HG02884 (cell line): ENCODE data around the gene TOMM40.
"Not testable (repeated sequence)": the region's sequence is repeated elsewhere in the genome, so short reads cannot be mapped to it uniquely, and the experiment has no call there.

Experiments
- ATAC-seq: cut with Tn5 transposase; IDR thresholded peaks from one replicate; pipeline ENCODE4 v1.9.1; 2021; ENCODE audit warnings: mild to moderate bottlenecking, moderate library complexity; ENCODE audit not compliant: unreplicated experiment

TOMM40 gene

GRCh38 chr19:44869733-44870470 lies 21.2 kb upstream of the TOMM40 start:
- ATAC-seq: no peak

- no peak for ATAC-seq
These were observed 19.2 kb upstream of the TOMM40 start for GRCh38 chr19:44871809-44872208.

- no peak for ATAC-seq
These were observed 18.4 kb upstream of the TOMM40 start for GRCh38 chr19:44872661-44873060.

GRCh38 chr19:44874317-44874716 lies 16.7 kb upstream of the TOMM40 start:
- ATAC-seq: no peak

GRCh38 chr19:44875666-44876451 lies 15.2 kb upstream of the TOMM40 start:
- ATAC-seq: no peak

GRCh38 chr19:44876930-44877535 lies 14.0 kb upstream of the TOMM40 start:
- ATAC-seq: no peak

- ATAC-seq: no peak
These were observed 12.8 kb upstream of the TOMM40 start for GRCh38 chr19:44878120-44878865.

- no peak for ATAC-seq
These were observed 11.6 kb upstream of the TOMM40 start for GRCh38 chr19:44879309-44880065.

- ATAC-seq: no peak
These were observed 9.0 kb upstream of the TOMM40 start for GRCh38 chr19:44882063-44882462.

- ATAC-seq: not testable (repeated sequence)
These were observed 8.2 kb upstream of the TOMM40 start for GRCh38 chr19:44882619-44883397.

- ATAC-seq: no peak
These were observed 7.1 kb upstream of the TOMM40 start for GRCh38 chr19:44883922-44884321.

- ATAC-seq: no peak
These were observed 6.5 kb upstream of the TOMM40 start for GRCh38 chr19:44884566-44884965.

GRCh38 chr19:44886141-44886540 lies 4.9 kb upstream of the TOMM40 start:
- ATAC-seq: no peak

GRCh38 chr19:44887648-44888047 lies 3.4 kb upstream of the TOMM40 start:
- no peak for ATAC-seq

- not testable (repeated sequence) for ATAC-seq
These were observed 2.7 kb upstream of the TOMM40 start for GRCh38 chr19:44888335-44888734.

- no peak for ATAC-seq
These were observed 1.2 kb upstream of the TOMM40 start for GRCh38 chr19:44889830-44890365.

- ATAC-seq: peak; percentile 75
These were observed 563 bp upstream of the TOMM40 start for GRCh38 chr19:44890366-44891015.

GRCh38 chr19:44892932-44893331 lies 1.9 kb downstream of the TOMM40 start:
- ATAC-seq: no peak
